ENCODE data around the gene PHF5A. TPM values are rescaled to one million over a fixed set of nuclear protein-coding genes. Genes with fewer than 3 reads are reported as not detected.

The PHF5A gene
- total and polyA plus RNA-seq, 10 of the 15 experiments (the other 5 are each of a cell fraction or from before 2014, with no cell fraction given): 40.5 to 115 (median 79.2) TPM

DNA sequence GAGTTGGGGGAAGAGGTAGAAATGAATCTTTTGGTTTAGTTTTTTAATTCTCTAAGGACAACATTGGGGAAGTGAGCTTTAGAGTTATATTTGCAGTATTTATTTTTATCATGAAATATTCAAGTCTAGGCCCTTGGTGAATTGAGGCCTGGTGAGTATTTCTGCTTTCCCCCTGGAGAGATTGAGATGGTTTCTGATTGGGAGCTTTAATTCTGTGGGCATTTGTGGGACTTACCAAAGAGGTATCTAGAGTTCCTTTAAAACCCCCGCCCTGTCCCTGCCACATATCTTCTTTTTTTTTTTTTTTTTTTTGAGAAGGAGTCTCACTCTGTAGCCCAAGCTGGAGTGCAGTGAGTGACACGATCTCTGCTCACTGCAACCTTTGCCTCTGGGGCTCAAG, 10.0 kb upstream of the PHF5A start:
- Histone ChIP-seq H3K4me1 (ENCODE audit: control insufficient read depth, insufficient read depth, low read length) (peaks cover 64% of the 10 kb centered on the region), H3K4me2 (ENCODE audit: control insufficient read depth, insufficient read depth) (peak overlapping the region; percentile 36), H3K9ac (ENCODE audit: control insufficient read depth, insufficient read depth, low read length) (no peak overlapping the region; the same call in 1 of the 2 replicates), H3K27ac (ENCODE audit: control insufficient read depth, insufficient read depth) (peak overlapping the region; percentile 52), H2AFZ (ENCODE audit: control insufficient read depth, low read depth, low read length) (no peak overlapping the region), H4K20me1 (ENCODE audit: control insufficient read depth, insufficient read depth) (0 out of 2 replicates have a peak, but pooled peaks cover 3% of the 10 kb centered on the region), H3K4me3 (no peak overlapping the region), H3K79me2 (ENCODE audit: control insufficient read depth, insufficient read depth, low read length) (peaks cover 77% of the 10 kb centered on the region), H3K27me3 (replicated peaks in 1 of 2; ENCODE audit: control insufficient read depth in 2 of 2, insufficient read depth in 2 of 2, low read length in 1 of 2) (no peaks in the 10 kb centered on the region), H3K36me3 (ENCODE audit: control insufficient read depth in 2 of 2, insufficient read depth in 2 of 2, low read length in 1 of 2) (peaks cover 0 to 4% of the 10 kb centered on the region in 2 experiments; a peak in 2 of 4 replicates), H3K9me3 (replicated peaks; ENCODE audit: control insufficient read depth, insufficient read depth, low read length) (no peaks in the 10 kb centered on the region)
- WGBS (ENCODE audit: insufficient coverage, insufficient replicate concordance, low lambda C conversion rate, missing lambda C conversion rate): 0% methylated on average over 2 of the region's 2 CpGs
- no TSS peak for BruUV-seq (replicated peaks)
- ChIA-PET SMC1A (ENCODE audit: uncharacterized antibody, unreplicated experiment) (interaction anchor here (0.8 to 6.5 kb wide), 12 partner anchors 8 to 75 kb away, joined by 3 to 59 read pairs (median 7); partner anchors contain the start of genes ACO2, PHF5A and TOB2), POLR2A (interaction anchor here (0.6 to 9.0 kb wide), 12 partner anchors 9 to 1038 kb away, joined by 3 to 122 read pairs (median 6); partner anchors contain the start of genes ACO2, PHF5A, PMM1 and TOB2), RAD21 (ENCODE audit: unreplicated experiment) (interaction anchor here (0.6 to 3.3 kb wide), 8 partner anchors 9 to 141 kb away, joined by 3 to 30 read pairs (median 14); partner anchors contain the start of genes ACO2, PHF5A, PMM1 and TOB2), CTCF (interaction anchor here (0.8 to 5.2 kb wide), 8 partner anchors 9 to 896 kb away, joined by 3 to 26 read pairs (median 4); partner anchors contain the start of genes ACO2 and PHF5A)
- intact Hi-C loops (cut with micrococcal nuclease; ENCODE audit: unreplicated experiment) (no loop called here), in situ Hi-C loops (cut with MboI) (no loop called here)
- ATAC-seq: peak; percentile 25
- no peak for FAIRE-seq
- peak; percentile 35 for DNase-seq (ENCODE audit: low read depth, low spot score)
- TF ChIP-seq, protein P1, sequence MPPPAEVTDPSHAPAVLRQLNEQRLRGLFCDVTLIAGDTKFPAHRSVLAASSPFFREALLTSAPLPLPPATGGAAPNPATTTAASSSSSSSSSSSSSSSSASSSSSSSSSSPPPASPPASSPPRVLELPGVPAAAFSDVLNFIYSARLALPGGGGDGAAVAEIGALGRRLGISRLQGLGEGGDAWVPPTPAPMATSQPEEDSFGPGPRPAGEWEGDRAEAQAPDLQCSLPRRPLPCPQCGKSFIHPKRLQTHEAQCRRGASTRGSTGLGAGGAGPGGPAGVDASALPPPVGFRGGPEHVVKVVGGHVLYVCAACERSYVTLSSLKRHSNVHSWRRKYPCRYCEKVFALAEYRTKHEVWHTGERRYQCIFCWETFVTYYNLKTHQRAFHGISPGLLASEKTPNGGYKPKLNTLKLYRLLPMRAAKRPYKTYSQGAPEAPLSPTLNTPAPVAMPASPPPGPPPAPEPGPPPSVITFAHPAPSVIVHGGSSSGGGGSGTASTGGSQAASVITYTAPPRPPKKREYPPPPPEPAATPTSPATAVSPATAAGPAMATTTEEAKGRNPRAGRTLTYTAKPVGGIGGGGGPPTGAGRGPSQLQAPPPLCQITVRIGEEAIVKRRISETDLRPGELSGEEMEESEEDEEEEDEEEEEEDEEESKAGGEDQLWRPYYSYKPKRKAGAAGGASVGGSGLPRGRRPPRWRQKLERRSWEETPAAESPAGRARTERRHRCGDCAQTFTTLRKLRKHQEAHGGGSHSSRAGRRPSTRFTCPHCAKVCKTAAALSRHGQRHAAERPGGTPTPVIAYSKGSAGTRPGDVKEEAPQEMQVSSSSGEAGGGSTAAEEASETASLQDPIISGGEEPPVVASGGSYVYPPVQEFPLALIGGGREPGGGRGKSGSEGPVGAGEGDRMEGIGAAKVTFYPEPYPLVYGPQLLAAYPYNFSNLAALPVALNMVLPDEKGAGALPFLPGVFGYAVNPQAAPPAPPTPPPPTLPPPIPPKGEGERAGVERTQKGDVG (CRISPR knock-in tag; IDR thresholded peaks at IDR 0.05): no peak
- TF ChIP-seq POLR2AphosphoS5 (IDR thresholded peaks at IDR 0.05; ENCODE audit: low read length) (no peak), PBX3 (IDR thresholded peaks at IDR 0.05; ENCODE audit: insufficient replicate concordance, low read depth, low read length) (no peak), SPI1 (IDR thresholded peaks at IDR 0.05; ENCODE audit: borderline replicate concordance, insufficient read depth, low read depth, low read length) (peak; percentile 37; the same call in 1 of the 2 replicates), SIX5 (IDR thresholded peaks at IDR 0.05; ENCODE audit: low read depth, low read length, severe bottlenecking) (no peak), EZH2 (IDR thresholded peaks at IDR 0.05; ENCODE audit: borderline replicate concordance, control insufficient read depth, low read depth, low read length) (no peak), MEF2B (IDR thresholded peaks at IDR 0.05; ENCODE audit: partially characterized antibody, poor library complexity, severe bottlenecking) (peak; percentile 63), ZNF622 (IDR thresholded peaks at IDR 0.05) (no peak), ZNF384 (IDR thresholded peaks at IDR 0.05; ENCODE audit: borderline replicate concordance, low read depth, low read length) (peak; percentile 66), RB1 (IDR thresholded peaks at IDR 0.05; ENCODE audit: borderline replicate concordance) (no peak), BMI1 (IDR thresholded peaks at IDR 0.05; ENCODE audit: borderline replicate concordance) (no peak)
- TF ChIP-seq, protein P2, sequence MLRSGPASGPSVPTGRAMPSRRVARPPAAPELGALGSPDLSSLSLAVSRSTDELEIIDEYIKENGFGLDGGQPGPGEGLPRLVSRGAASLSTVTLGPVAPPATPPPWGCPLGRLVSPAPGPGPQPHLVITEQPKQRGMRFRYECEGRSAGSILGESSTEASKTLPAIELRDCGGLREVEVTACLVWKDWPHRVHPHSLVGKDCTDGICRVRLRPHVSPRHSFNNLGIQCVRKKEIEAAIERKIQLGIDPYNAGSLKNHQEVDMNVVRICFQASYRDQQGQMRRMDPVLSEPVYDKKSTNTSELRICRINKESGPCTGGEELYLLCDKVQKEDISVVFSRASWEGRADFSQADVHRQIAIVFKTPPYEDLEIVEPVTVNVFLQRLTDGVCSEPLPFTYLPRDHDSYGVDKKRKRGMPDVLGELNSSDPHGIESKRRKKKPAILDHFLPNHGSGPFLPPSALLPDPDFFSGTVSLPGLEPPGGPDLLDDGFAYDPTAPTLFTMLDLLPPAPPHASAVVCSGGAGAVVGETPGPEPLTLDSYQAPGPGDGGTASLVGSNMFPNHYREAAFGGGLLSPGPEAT (IDR thresholded peaks at IDR 0.05; ENCODE audit: low read depth): peak; percentile 62; the same call in 1 of the 2 replicates
- TF ChIP-seq, protein P3, sequence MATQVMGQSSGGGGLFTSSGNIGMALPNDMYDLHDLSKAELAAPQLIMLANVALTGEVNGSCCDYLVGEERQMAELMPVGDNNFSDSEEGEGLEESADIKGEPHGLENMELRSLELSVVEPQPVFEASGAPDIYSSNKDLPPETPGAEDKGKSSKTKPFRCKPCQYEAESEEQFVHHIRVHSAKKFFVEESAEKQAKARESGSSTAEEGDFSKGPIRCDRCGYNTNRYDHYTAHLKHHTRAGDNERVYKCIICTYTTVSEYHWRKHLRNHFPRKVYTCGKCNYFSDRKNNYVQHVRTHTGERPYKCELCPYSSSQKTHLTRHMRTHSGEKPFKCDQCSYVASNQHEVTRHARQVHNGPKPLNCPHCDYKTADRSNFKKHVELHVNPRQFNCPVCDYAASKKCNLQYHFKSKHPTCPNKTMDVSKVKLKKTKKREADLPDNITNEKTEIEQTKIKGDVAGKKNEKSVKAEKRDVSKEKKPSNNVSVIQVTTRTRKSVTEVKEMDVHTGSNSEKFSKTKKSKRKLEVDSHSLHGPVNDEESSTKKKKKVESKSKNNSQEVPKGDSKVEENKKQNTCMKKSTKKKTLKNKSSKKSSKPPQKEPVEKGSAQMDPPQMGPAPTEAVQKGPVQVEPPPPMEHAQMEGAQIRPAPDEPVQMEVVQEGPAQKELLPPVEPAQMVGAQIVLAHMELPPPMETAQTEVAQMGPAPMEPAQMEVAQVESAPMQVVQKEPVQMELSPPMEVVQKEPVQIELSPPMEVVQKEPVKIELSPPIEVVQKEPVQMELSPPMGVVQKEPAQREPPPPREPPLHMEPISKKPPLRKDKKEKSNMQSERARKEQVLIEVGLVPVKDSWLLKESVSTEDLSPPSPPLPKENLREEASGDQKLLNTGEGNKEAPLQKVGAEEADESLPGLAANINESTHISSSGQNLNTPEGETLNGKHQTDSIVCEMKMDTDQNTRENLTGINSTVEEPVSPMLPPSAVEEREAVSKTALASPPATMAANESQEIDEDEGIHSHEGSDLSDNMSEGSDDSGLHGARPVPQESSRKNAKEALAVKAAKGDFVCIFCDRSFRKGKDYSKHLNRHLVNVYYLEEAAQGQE (IDR thresholded peaks at IDR 0.05; ENCODE audit: low read depth, low read length): no peak
